OCI-LY3 (cell line): ENCODE results near the gene MAGI2.

Experiments
- H2AFZ ChIP-seq: fragments of 200-600, 300-600 bp; shearing (Covaris generic); 2 replicates; pipeline ENCODE4 v1.6.0; 2014; ENCODE audit warnings: antibody characterized with exemption, low read depth, low read length
- H3K27ac ChIP-seq: fragments of 200-600, 300-600 bp; sonication (generic); 2 replicates; pipeline ENCODE4 v1.5.1; 2014; ENCODE audit warnings: mild to moderate bottlenecking, low read length, moderate library complexity, mixed read lengths
- H3K27me3 ChIP-seq: fragments of 200-600, 300-600 bp; sonication (generic); 2 replicates; pipeline ENCODE4 v1.6.1; 2014; ENCODE audit warnings: low read depth, low read length, mixed read lengths
- H3K36me3 ChIP-seq: fragments of 200-600, 300-600 bp; sonication (generic); replicated peaks from 2 replicates; pipeline ENCODE3; 2014; ENCODE audit warnings: low read depth, low read length, mixed read lengths
- H3K4me1 ChIP-seq: fragments of 300-600, 200-600 bp; sonication (generic); 2 replicates; pipeline ENCODE4 v1.6.1; 2014; ENCODE audit warnings: low read length, mixed read lengths
- H3K4me2 ChIP-seq: fragments of 200-600, 300-600 bp; sonication (generic); 2 replicates; pipeline ENCODE4 v1.6.1; 2014; ENCODE audit warnings: low read length, mixed read lengths
- H3K4me3 ChIP-seq: fragments of 300-600, 200-600 bp; sonication (generic); 2 replicates; pipeline ENCODE4 v1.5.1; 2014; ENCODE audit warnings: antibody characterized with exemption, mild to moderate bottlenecking, low read length, moderate library complexity
- H3K79me2 ChIP-seq: fragments of 300-600, 200-600 bp; shearing (Covaris generic); 2 replicates; pipeline ENCODE4 v1.6.1; 2014; ENCODE audit warnings: mild to moderate bottlenecking, low read length, mixed read lengths
- H3K9ac ChIP-seq: fragments of 300-600, 200-600 bp; shearing (Covaris generic); 2 replicates; pipeline ENCODE4 v1.6.0; 2014; ENCODE audit warnings: mild to moderate bottlenecking, low read length, moderate library complexity
- H3K9me3 ChIP-seq: fragments of 200-600, 300-600 bp; shearing (Covaris generic); 2 replicates; pipeline ENCODE4 v1.6.1; 2014; ENCODE audit warnings: low read length, mixed read lengths; ENCODE audit not compliant: insufficient read depth
- H4K20me1 ChIP-seq: fragments of 200-600, 300-600 bp; sonication (generic); 2 replicates; pipeline ENCODE4 v1.6.1; 2016; ENCODE audit warnings: low read length, mixed read lengths; ENCODE audit not compliant: insufficient read depth
- CTCF ChIP-seq: fragments of 200-600, 300-600 bp; sonication (generic); IDR thresholded peaks from 2 replicates; pipeline ENCODE4 v1.5.1; 2014; ENCODE audit warnings: antibody characterized with exemption, low read length, low read depth
- EZH2phosphoT487 ChIP-seq: fragments of 200-600 bp; shearing (Covaris generic); IDR thresholded peaks from 2 replicates; pipeline ENCODE4 v1.6.1; 2018; ENCODE audit warnings: antibody characterized with exemption, mixed run types, low read depth

Gene MAGI2

GRCh38 chr7:78165854-78166253, 1287.6 kb downstream of the MAGI2 start:
- no peaks in the 10 kb centered on the region for H3K36me3 ChIP-seq
- no peaks in the 10 kb centered on the region for H4K20me1 ChIP-seq
- TF ChIP-seq EZH2phosphoT487 (no peak), CTCF (no peak)

GRCh38 chr7:78165454-78165853, 1288.0 kb downstream of the MAGI2 start:
- Histone ChIP-seq H3K4me1 (no peaks in the 10 kb centered on the region), H3K79me2 (no peaks in the 10 kb centered on the region), H4K20me1 (no peaks in the 10 kb centered on the region), H3K27ac (no peak overlapping the region), H3K9me3 (no peaks in the 10 kb centered on the region), H2AFZ (no peak overlapping the region), H3K27me3 (no peaks in the 10 kb centered on the region), H3K4me3 (no peak overlapping the region), H3K36me3 (no peaks in the 10 kb centered on the region), H3K9ac (no peak overlapping the region), H3K4me2 (no peak overlapping the region)
- TF ChIP-seq CTCF (no peak), EZH2phosphoT487 (no peak)

More at GRCh38 chr7:78165854-78166253, 1287.6 kb downstream of the MAGI2 start:
- Histone ChIP-seq H3K4me3 (no peak overlapping the region), H3K79me2 (no peaks in the 10 kb centered on the region), H3K4me1 (no peaks in the 10 kb centered on the region), H3K9me3 (no peaks in the 10 kb centered on the region), H3K27ac (no peak overlapping the region), H3K4me2 (no peak overlapping the region), H3K27me3 (no peaks in the 10 kb centered on the region), H3K9ac (no peak overlapping the region), H2AFZ (no peak overlapping the region)

GRCh38 chr7:78164459-78164858, 1289.0 kb downstream of the MAGI2 start:
- H2AFZ ChIP-seq: no peak overlapping the region
- no peaks in the 10 kb centered on the region for H4K20me1 ChIP-seq
- no peaks in the 10 kb centered on the region for H3K9me3 ChIP-seq
- TF ChIP-seq CTCF (no peak), EZH2phosphoT487 (no peak)
- no peak overlapping the region for H3K9ac ChIP-seq
- H3K4me1 ChIP-seq: no peaks in the 10 kb centered on the region
- H3K27me3 ChIP-seq: no peaks in the 10 kb centered on the region
- no peaks in the 10 kb centered on the region for H3K79me2 ChIP-seq
- H3K4me3 ChIP-seq: no peak overlapping the region
- no peak overlapping the region for H3K4me2 ChIP-seq
- H3K36me3 ChIP-seq: no peaks in the 10 kb centered on the region
- no peak overlapping the region for H3K27ac ChIP-seq

- no peaks in the 10 kb centered on the region for H4K20me1 ChIP-seq
- H3K27me3 ChIP-seq: no peaks in the 10 kb centered on the region
- no peaks in the 10 kb centered on the region for H3K9me3 ChIP-seq
- no peak overlapping the region for H3K4me2 ChIP-seq
- no peaks in the 10 kb centered on the region for H3K79me2 ChIP-seq
- H3K27ac ChIP-seq: no peak overlapping the region
- no peak overlapping the region for H3K9ac ChIP-seq
- no peaks in the 10 kb centered on the region for H3K4me1 ChIP-seq
- H3K4me3 ChIP-seq: no peak overlapping the region
- no peaks in the 10 kb centered on the region for H3K36me3 ChIP-seq
- TF ChIP-seq CTCF (no peak), EZH2phosphoT487 (no peak)
- no peak overlapping the region for H2AFZ ChIP-seq
Observed at GRCh38 chr7:78161781-78162180, 1291.7 kb downstream of the MAGI2 start.
